GM18507 (cell line): ENCODE measurements around the gene BET1.
A peak's percentile ranks its signal among the peaks of the same experiment; 100 is the strongest.
"Not testable (repeated sequence)": the region's sequence is repeated elsewhere in the genome, so short reads cannot be mapped to it uniquely, and the experiment has no call there.

Experiments
- DNase-seq: peaks from one replicate; pipeline ENCODE4 v3.0.0; 2011; ENCODE audit warnings: low read depth; ENCODE audit not compliant: insufficient read length; ENCODE audit errors: extremely low spot score
- FAIRE-seq: peaks from 2 replicates; lab custom pipeline; 2011; peaks lifted over from hg19 to GRCh38; lab: Jason Lieb, UNC

BET1 gene

GRCh38 chr7:94004024-94004951, at the start of gene BET1:
Gene BET1, minus strand, starts transcription at chr7:94004355. Its CDS starts 139 bp downstream, at chr7:94004216.
- DNase-seq (peak; percentile 85), FAIRE-seq (peak; percentile 97)

DNA sequence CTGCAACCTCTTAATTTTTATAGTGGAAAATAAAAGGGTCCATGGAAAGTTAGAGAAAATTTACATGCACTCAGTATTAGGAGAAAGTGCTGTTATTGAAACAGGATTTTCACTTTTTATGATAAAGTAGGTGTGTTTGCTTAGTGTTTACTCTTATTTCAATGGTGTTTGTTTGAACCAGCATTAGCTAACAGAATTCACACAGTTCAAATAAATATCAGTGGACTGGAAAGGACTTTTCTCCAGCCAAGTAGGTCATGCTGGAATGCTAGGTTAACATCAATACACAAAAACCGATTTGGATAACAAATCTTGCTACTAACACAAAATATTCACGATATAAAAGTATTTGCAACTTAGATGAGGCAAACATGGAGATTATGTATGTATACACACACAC, 49.4 kb upstream of the BET1 start:
- no peak for DNase-seq

DNA sequence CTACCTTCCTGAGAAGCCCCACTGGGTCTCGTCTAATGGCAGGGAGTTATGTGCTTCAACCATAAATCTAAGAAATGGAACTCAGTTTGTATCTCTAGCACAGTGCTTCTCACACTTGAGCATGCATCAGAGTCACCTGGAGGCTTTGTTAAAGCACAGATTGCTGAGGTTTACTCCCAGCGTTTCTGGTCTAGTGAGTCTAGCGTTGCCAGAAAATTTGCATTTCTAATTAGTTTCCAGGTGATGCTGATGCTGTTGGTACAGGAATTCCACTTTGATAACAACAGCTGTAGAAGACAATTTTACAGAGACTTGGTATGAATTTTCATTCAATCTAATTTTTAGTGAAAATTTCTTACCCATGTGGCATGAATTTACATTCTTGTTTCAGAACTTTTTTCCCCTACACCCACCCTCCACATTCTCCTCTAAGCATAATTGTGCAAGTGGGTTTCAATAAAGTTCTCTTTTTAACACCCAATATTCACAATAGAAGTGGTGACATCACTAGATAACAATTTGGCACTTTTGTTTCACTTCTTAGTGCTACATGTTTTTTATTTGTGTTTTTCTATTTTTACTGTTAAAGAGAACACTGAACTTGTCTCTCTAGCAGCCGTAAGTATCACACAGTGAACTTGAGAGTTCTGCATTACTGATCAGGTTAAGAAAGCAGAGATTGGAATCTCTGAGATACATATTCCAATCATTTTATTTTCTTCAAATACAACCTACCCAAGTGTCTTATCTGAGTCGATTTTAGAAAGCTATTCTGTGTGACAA, 48.4 kb upstream of the BET1 start:
- peak; percentile 71 for FAIRE-seq
- DNase-seq, result no peak

More for the DNA sequence above, 49.4 kb upstream of the BET1 start:
- no peak for FAIRE-seq

DNA sequence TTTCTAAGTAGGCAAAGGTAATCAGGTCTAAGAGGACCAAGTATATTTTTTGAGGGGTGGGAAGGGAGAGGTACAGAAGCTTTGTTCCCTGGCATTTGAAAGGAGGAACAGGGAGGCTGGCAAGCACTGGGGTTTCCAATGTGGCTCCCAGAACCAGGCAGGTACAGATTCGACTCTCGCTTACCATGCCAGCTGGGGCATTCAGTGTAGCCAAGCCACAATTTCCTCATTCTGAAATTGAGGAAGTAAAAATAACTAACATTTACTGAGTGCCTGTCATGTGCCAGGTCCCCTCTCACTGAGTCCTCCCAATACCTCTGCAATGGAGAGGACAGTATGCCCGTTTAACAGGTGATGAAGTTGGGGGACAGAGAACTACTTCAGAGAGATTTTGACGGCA, 45.9 kb upstream of the BET1 start:
- peak; percentile 81 for FAIRE-seq
- DNase-seq, result peak; percentile 7

- no peak for DNase-seq
- no peak for FAIRE-seq
Observed at GRCh38 chr7:94049615-94050014, 45.5 kb upstream of the BET1 start.

GRCh38 chr7:94048755-94049154, 44.6 kb upstream of the BET1 start:
- DNase-seq (no peak), FAIRE-seq (no peak)

- FAIRE-seq (no peak), DNase-seq (no peak)
Observed at GRCh38 chr7:94047956-94048355, 43.8 kb upstream of the BET1 start.

DNA sequence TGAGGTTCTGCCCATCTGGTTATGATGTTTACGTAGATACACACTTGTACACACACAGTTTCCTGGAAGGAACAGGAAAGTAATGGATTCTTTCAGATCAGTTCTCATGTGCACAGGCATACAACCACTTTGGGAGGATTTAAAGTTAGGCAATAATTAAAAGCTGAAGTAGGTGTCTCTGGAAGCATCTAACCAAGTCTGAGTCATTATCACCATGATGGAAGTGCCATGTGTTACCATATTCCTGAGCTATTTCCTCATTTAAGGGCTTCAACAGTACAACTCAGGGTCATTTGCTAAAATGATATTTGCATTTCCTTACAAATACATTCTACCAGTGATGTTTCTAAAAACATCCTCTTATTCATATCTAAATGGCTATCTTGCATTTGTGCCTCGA, 41.4 kb upstream of the BET1 start:
- DNase-seq, result no peak
- no peak for FAIRE-seq

GRCh38 chr7:94044806-94045205, 40.7 kb upstream of the BET1 start:
- no peak for DNase-seq
- FAIRE-seq, result no peak

- no peak for FAIRE-seq
- DNase-seq, result no peak
Observed at GRCh38 chr7:94043299-94043698, 39.1 kb upstream of the BET1 start.

DNA sequence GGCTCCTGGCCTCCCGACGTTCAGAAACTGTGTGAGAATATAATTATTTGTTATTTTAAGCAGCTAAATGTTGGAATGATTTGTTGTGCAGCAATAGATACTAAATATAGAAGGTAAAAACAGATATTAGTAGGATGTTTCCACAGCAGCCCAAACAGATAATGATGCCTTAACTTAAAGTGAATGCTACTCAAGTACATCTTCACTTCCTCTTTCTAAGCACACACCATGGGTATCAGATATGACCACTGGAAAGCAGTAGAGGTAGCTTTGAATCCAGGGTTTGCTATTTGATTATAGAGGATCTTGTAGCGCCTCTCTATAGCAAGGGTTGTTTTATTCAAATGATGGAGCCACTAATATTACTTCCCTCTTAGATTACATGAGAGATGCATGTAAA, 38.2 kb upstream of the BET1 start:
- DNase-seq (no peak), FAIRE-seq (peak; percentile 55)

- no peak for FAIRE-seq
- DNase-seq, result no peak
Observed at GRCh38 chr7:94041529-94041928, 37.4 kb upstream of the BET1 start.

DNA sequence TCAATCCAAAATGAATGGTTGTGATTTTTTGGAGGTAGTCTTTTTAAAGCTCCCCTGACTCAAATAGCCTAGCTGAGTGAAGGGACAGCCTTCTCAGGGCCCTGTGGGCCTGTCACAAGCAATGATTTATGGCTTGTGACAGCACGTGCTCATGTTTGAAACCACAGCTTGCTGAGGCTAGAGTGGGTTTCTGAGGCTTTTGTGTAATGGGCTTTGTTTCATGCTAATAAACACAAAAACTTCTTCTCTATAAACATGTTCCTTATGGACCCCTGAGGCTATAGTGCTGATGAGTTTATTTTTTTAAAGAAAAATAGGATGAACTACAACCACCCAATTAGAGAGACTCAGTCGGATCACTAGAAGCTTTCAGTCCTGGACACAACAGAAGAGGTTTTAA, 36.1 kb upstream of the BET1 start:
- FAIRE-seq (no peak), DNase-seq (no peak)

GRCh38 chr7:94039368-94040035, 35.3 kb upstream of the BET1 start:
- FAIRE-seq (no peak), DNase-seq (no peak)

DNA sequence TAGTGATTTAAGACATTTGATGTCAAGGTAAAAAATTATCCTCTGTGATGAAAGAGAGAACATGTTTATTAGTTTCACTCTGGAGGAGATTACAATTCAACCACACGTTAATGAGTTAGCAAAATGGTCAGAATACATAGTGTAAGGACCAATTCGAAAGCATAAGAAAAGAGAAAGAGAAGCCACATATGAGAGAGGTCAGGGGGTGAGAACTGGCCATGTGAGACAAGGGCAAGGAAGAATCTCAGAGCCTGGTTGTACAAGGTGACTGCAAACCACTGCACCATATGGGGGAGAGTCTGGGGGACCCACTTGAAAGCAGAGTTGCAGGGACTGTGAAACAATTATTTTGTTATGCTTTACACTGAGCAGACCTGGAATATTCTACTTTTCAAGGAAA, 27.7 kb upstream of the BET1 start:
- DNase-seq (no peak), FAIRE-seq (peak; percentile 24)

GRCh38 chr7:94030634-94031033, 26.5 kb upstream of the BET1 start:
- DNase-seq (no peak), FAIRE-seq (no peak)

- DNase-seq (no peak), FAIRE-seq (no peak)
Observed at GRCh38 chr7:94029976-94030375, 25.8 kb upstream of the BET1 start.

GRCh38 chr7:94028768-94029167, 24.6 kb upstream of the BET1 start:
- DNase-seq, result no peak
- no peak for FAIRE-seq

DNA sequence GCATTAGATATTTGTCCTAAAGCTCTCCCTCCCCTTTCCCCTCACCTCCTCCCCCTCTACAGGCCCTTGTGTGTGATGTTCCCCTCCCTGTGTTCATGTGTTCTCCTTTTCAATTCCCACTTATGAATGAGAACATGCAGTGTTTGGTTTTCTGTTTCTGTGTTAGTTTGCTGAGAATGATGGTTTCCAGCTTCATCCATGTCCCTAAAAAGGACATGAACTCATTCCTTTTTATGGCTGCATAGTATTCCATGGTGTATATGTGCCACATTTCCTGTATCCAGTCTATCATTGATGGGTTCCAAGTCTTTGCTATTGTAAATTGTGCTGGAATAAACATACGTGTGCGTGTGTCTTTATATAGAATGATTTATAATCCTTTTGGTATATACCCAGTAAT, 22.5 kb upstream of the BET1 start:
- not testable (repeated sequence) for FAIRE-seq, DNase-seq

DNA sequence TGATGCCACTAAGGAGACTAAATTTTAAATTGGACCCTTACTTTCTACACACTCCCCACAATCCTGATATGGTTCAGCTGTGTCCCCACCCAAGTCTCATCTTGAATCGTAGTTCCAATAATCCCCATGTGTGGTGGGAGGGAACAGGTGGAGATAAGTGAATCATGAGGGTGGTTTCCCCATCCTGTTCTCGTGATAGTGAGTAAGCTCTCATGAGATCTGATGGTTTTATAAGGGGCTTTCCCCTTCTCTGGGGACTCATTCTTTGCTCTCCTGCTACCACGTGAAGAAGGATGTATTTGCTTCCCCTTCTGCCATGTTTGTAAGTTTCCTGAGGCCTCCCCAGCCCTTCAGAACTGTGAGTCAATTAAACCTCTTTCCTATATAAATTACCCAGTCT, 18.4 kb upstream of the BET1 start:
- FAIRE-seq, result no peak
- no peak for DNase-seq
